HG03575 (cell line): ENCODE measurements around the gene VCP.
"Not testable (repeated sequence)": the region's sequence is repeated elsewhere in the genome, so short reads cannot be mapped to it uniquely, and the experiment has no call there.

Source experiments
- ATAC-seq: cut with Tn5 transposase; IDR thresholded peaks from one replicate; pipeline ENCODE4 v1.9.1; 2021; ENCODE audit not compliant: unreplicated experiment, insufficient number of reproducible peaks, low FRiP score; ENCODE audit errors: extremely low read depth

Gene VCP

GRCh38 chr9:35033101-35033500 lies 39.3 kb downstream of the VCP start:
- no peak for ATAC-seq

GRCh38 chr9:35029852-35030251 lies 42.6 kb downstream of the VCP start:
- ATAC-seq = no peak

GRCh38 chr9:35029241-35029640 lies 43.2 kb downstream of the VCP start:
- ATAC-seq = no peak

GRCh38 chr9:35028341-35028740 lies 44.1 kb downstream of the VCP start:
- ATAC-seq = no peak

GRCh38 chr9:35027860-35028259 lies 44.6 kb downstream of the VCP start:
- ATAC-seq = no peak

GRCh38 chr9:35027374-35027773 lies 45.1 kb downstream of the VCP start:
- no peak for ATAC-seq

GRCh38 chr9:35026671-35027070 lies 45.8 kb downstream of the VCP start:
- ATAC-seq = no peak

GRCh38 chr9:35023443-35023842 lies 49.0 kb downstream of the VCP start:
- not testable (repeated sequence) for ATAC-seq

- no peak for ATAC-seq
Measured at GRCh38 chr9:35014517-35014916, 57.9 kb downstream of the VCP start.

GRCh38 chr9:35010351-35010958 lies 62.0 kb downstream of the VCP start:
- ATAC-seq = no peak
